ENCODE data around the gene HS3ST3B1.

DNA sequence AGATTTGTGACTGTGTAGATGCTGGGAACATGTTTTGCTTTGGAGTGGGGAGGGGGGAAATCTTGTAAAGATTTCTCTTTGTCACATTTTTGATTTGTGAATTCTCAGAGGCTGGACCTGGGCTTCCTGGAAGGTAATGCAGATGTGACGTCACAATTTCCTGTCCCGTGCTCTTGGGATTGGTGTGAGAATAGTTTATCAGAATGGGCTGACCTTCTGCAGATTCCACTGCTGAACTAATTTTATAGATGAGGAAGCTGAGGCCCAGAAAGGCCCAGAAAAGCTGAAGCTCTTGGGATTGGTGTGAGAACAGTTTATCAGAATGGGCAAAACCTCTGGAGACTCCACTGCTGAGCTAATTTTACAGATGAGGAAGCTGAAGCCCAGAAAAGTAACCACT lies 34.0 kb downstream of the HS3ST3B1 start:
- TF ChIP-seq, protein P1, sequence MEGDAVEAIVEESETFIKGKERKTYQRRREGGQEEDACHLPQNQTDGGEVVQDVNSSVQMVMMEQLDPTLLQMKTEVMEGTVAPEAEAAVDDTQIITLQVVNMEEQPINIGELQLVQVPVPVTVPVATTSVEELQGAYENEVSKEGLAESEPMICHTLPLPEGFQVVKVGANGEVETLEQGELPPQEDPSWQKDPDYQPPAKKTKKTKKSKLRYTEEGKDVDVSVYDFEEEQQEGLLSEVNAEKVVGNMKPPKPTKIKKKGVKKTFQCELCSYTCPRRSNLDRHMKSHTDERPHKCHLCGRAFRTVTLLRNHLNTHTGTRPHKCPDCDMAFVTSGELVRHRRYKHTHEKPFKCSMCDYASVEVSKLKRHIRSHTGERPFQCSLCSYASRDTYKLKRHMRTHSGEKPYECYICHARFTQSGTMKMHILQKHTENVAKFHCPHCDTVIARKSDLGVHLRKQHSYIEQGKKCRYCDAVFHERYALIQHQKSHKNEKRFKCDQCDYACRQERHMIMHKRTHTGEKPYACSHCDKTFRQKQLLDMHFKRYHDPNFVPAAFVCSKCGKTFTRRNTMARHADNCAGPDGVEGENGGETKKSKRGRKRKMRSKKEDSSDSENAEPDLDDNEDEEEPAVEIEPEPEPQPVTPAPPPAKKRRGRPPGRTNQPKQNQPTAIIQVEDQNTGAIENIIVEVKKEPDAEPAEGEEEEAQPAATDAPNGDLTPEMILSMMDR (IDR thresholded peaks at IDR 0.05): no peak
- TF ChIP-seq POLR2A (IDR thresholded peaks at IDR 0.05): no peak
